Type B pancreatic cell (in vitro differentiated cells): ENCODE measurements around the gene SCNN1B. TPM values are rescaled to one million over a fixed set of nuclear protein-coding genes. Genes with fewer than 3 reads are reported as not detected.

Experiments used
- DNase-seq: peaks from one replicate; pipeline ENCODE4 v3.0.0; 2021; ENCODE audit warnings: mixed read lengths; ENCODE audit not compliant: unreplicated experiment; ENCODE audit errors: extremely low spot score
- H3K27ac Mint-ChIP-seq: 2 replicates; pipeline ENCODE4 v1.8.0; 2021; ENCODE audit warnings: mild to moderate bottlenecking, mixed read lengths
- H3K27me3 Mint-ChIP-seq: 2 replicates; pipeline ENCODE4 v1.8.0; 2021; ENCODE audit warnings: mixed read lengths
- H3K36me3 Mint-ChIP-seq: 2 replicates; pipeline ENCODE4 v1.8.0; 2021; ENCODE audit warnings: mixed read lengths
- H3K4me1 Mint-ChIP-seq: one replicate; pipeline ENCODE4 v1.8.0; 2021; ENCODE audit warnings: mixed read lengths; ENCODE audit not compliant: unreplicated experiment
- H3K4me3 Mint-ChIP-seq: 2 replicates; pipeline ENCODE4 v1.8.0; 2021; ENCODE audit warnings: mild to moderate bottlenecking, mixed read lengths
- H3K9me3 Mint-ChIP-seq: 2 replicates; pipeline ENCODE4 v1.8.0; 2021; ENCODE audit warnings: mixed read lengths
- CTCF ChIP-seq: fragments of 200-600 bp; sonication (generic); conservative IDR thresholded peaks from 2 replicates; pipeline ENCODE4 v1.5.0; 2021; ENCODE audit warnings: antibody characterized with exemption, mild to moderate bottlenecking
- total RNA-seq: library from RNA; stranded (reverse); gene quantifications from 2 replicates; pipeline ENCODE4 v1.2.1, GENCODE V29; 2021; ENCODE audit warnings: low replicate concordance

Gene SCNN1B
- total RNA-seq, 1 donor from 2014 or later, result 4.3 TPM

- no peak for DNase-seq
- Mint-ChIP-seq H3K27ac (no peak overlapping the region), H3K27me3 (peaks cover 15% of the 10 kb centered on the region), H3K36me3 (no peaks in the 10 kb centered on the region), H3K4me3 (no peak overlapping the region), H3K9me3 (no peaks in the 10 kb centered on the region), H3K4me1 (no peaks in the 10 kb centered on the region)
- TF ChIP-seq CTCF, result no peak
Observed at GRCh38 chr16:23371368-23371767, 69.3 kb downstream of the SCNN1B start.

GRCh38 chr16:23373436-23374219 lies 71.5 kb downstream of the SCNN1B start:
- H3K36me3 Mint-ChIP-seq, result no peaks in the 10 kb centered on the region
- no peak for TF ChIP-seq CTCF
- no peak overlapping the region for H3K27ac Mint-ChIP-seq
- H3K9me3 Mint-ChIP-seq, result no peaks in the 10 kb centered on the region
- DNase-seq, result no peak
- peaks cover 13% of the 10 kb centered on the region for H3K27me3 Mint-ChIP-seq
- no peaks in the 10 kb centered on the region for H3K4me1 Mint-ChIP-seq
- no peak overlapping the region for H3K4me3 Mint-ChIP-seq

- Mint-ChIP-seq H3K9me3 (no peaks in the 10 kb centered on the region), H3K4me3 (no peak overlapping the region), H3K27me3 (peaks cover 18% of the 10 kb centered on the region), H3K4me1 (no peaks in the 10 kb centered on the region), H3K36me3 (no peaks in the 10 kb centered on the region), H3K27ac (no peak overlapping the region)
- DNase-seq, result no peak
- no peak for TF ChIP-seq CTCF
Observed at GRCh38 chr16:23374721-23375510, 72.8 kb downstream of the SCNN1B start.

- Mint-ChIP-seq H3K4me3 (no peak overlapping the region), H3K27ac (no peak overlapping the region), H3K36me3 (no peaks in the 10 kb centered on the region), H3K27me3 (peaks cover 15% of the 10 kb centered on the region), H3K4me1 (no peaks in the 10 kb centered on the region), H3K9me3 (no peaks in the 10 kb centered on the region)
- no peak for DNase-seq
- no peak for TF ChIP-seq CTCF
Observed at GRCh38 chr16:23375643-23376042, 73.5 kb downstream of the SCNN1B start.

- TF ChIP-seq CTCF, result no peak
- H3K27ac Mint-ChIP-seq, result no peak overlapping the region
- H3K27me3 Mint-ChIP-seq, result peaks cover 12% of the 10 kb centered on the region
- H3K4me1 Mint-ChIP-seq, result no peaks in the 10 kb centered on the region
- H3K9me3 Mint-ChIP-seq, result no peaks in the 10 kb centered on the region
- DNase-seq, result no peak
- no peaks in the 10 kb centered on the region for H3K36me3 Mint-ChIP-seq
- no peak overlapping the region for H3K4me3 Mint-ChIP-seq
Observed at GRCh38 chr16:23377071-23377931, 75.2 kb downstream of the SCNN1B start.
